HK-2 (cell line): ENCODE data around the gene SP5.
"Not testable (repeated sequence)": the region's sequence is repeated elsewhere in the genome, so short reads cannot be mapped to it uniquely, and the experiment has no call there.

Source experiments
- DNase-seq: peaks from one replicate; pipeline ENCODE4 v3.0.0-alpha.2; 2018; ENCODE audit not compliant: unreplicated experiment

Gene SP5

DNA sequence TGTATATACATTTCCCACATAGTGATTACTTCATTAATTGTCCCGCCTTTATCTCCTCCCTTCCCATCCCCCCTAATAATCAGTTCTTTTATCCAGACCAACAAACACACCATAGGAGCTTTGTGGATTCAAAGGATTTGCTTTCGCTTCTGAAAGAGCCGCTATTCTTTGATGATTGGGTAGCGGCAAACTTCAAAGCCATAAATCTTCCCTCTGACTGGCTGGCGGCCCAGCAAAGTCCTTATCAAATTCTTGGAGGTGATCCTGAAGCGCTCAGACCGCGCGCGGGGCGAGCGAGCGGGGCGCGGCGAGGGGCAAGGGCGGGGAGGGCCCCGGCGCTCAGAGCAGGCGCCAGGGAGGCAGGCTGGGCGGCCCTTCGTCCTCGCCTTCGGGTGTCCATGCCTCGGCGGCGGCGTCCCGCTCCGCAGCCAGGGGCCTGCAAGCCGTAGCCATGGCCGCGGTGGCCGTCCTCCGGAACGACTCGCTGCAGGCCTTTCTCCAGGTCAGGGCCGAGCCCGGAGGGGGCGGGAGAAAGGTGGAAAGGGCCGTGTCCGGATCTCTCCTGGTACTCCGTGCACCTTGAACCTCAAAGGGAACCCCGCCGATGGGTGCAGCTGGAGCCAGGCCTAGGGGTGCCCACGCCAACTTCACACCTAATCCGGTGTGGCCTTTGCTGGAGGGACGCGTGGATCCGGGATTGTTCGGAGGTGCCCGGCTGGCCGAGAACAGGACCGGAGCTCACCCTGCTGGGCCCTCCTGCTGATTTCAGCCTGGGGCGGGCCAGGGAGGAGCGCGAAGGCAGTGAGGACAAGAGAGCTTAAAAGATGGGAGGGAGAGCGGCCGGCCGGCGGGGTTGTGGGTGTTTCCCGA, at the start of gene SP5:
Gene SP5 (plus strand): TSS at position 276 of the 870 bp plus-strand sequence. CDS start 176 bp downstream, at position 452.
- peak; percentile 59 for DNase-seq

DNA sequence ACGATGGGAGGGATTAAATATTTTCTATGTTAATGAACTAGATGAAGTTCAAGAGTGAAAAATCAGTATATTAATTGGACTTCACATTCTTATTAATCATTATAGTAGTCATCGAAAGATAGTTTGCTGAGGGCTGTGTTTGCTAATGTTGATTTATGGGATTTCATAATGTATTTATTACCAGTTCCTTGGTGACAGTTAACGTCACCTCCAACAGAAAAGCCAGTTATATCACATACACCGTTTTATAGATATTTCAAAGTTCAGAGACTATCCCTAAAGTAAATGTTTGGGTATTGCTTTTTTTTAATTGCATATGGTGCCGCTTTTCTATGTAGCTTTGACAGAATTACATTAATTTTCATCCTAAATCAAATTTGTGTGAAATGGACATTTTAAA, 49.4 kb upstream of the SP5 start:
- DNase-seq, result no peak

DNA sequence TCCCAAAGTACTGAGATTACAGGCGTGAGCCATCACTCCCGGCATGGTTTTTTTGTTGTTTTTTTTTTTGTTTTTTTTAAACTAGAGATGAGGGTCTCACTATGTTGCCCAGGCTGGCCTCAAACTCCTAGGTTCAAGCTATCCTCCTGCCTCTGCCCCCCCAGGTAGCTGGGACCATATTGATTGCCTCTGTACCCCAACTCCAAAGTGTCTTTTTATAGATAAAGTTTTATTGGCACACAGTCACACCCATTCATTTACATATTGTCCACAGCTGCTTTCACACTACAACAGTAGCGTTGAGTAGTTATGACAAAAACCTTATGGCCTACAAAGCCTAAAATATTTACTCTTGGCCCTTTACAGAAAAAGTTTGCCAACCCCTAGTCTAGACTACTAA, 45.2 kb upstream of the SP5 start:
- no peak for DNase-seq

DNA sequence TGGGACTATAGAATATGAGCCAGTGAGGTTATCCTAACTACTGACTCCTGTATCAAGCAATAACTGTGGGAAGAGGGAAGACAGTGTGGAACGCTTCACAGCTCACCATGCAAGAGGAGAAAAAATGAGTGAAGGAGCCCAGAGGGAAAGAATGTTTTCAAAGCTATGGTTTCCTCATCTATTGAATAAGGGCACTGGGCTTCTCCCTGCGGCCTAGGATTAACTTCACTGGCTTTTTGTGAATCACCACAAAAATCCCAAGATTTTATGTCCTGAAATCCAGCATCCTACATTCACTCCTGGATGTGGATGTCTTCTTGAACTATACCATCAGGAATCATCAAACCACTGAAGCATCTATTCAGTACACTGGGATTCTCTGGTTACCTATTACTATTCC, 44.5 kb upstream of the SP5 start:
- no peak for DNase-seq

DNA sequence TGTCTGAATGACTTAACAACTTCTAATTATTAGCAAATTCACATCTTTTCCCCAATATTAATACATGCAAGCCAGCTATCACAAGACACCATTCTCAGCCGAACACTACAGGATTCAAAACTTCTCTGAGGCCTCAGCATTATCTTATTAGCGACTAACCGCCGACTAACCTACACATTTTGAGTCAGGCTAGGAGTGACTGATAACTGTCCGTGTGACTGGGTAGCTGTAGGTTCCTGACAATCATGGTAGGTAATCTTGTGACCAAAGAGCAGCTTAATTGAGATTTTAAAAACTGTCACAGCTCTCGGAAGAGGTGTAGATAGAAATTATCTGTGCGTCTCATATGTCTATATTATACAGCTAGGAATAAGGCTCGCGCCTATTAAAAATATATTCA, 44.1 kb upstream of the SP5 start:
- no peak for DNase-seq

DNA sequence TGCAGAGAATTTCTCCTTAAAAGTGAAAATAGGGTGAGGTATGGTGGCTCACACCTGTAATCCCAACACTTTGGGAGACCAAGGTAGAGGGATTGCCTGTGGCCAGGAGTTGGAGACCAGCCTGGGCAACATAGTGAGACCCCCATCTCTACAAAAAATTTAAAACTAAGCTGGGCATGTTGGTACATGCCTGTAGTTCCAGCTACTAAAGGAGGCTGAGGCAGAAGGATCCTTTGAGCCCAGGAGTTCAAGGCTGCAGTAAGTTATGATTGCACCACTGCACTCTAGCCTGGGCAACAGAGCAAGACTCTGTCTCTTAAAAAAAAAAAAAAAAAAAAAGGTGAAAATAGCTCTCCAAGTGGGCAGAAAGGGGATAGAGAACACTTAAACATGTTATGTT, 40.9 kb upstream of the SP5 start:
- DNase-seq, result not testable (repeated sequence)

DNA sequence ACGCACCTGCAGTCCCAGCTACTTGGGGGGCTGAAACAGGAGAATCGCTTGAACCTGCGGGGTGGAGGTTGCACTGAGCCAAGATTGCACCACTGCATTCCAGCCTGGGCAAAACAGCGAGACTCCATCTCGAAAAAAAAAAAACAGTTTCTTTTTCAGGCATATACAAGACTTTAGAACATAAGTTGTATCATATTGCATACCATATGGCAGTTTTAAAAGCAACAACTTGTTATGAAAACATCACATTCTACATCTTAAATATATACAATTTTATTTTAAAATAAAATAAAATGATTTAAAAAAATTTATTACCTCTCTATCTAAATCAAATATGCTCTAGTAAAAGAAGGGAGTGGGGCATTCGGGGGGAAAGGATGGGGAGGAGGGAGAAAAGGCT, 39.4 kb upstream of the SP5 start:
- DNase-seq, result no peak

DNA sequence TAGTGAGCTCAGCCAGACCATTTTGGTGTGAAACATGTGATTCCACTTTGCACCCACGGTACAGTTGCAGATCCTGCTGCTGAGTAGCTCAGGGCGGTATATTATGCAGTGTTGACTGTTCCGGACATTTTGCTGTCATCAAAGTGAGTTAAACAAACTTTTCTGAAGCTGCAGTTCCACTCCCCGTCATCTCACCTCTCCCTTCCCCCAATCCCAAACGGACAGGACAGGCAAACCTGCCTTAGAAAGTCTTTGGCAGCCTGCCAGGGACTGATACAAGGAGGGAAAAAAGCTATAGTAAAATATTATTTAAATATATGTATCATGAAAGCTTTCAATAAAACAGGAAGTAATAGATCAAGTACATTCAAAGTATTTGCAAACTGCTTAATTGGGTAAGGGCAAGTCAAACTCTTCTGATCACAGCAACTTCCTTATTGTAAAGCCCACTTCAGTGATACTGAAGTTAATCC, 35.5 kb upstream of the SP5 start:
- DNase-seq, result no peak

DNA sequence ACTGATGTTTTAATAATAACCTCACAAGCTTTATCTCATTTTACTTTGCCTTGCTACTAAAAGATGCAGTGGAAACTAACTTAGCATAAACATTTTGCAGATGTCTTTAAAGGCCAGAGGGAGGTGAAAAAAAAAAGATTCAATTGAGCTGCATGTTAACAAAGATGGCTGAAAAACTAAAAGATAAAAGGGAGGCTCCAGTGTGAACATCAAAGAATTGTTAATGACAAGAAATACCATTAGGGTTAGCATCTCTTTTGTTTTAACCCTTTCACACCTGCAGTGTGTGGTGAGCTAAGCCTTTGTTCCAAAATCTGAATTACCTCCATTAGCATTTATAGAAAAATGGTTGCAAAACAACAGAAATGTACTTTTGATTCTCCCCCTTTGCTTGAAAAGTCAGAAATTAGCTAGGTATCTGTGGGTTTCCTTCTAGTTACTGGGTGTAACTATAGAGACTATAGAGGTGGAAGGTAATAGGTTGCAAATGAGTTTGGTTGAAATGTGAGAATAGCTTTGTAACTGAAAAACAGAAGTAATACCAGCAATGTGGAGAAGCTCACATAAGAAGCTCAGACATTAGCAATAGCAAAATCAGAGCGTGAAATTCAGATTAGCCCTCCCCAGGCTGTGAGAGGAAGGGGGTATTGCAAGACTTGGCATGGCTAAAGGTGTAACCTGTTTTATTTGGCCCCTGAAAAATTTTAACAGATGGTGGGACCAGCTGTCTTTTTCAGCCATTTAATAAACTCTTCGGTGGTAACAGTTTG, 34.8 kb upstream of the SP5 start:
- DNase-seq, result no peak

DNA sequence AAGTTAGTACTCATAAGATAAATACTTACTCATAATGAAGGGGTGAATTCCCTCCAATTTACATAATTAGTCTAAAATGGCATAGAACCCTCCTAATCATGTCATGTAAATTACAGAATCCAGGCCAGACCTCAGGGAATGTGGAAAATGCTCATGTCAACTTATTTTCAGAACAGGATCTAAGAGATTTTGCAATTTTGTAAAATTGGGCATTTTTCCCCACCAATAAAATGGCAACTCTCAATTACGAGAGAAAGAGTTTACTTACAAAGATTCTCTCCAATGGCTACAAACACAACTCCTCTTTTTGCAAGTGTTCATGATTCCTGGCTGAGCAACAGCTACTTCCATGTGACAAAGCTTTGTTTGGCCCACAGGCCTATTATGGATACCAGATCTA, 33.8 kb upstream of the SP5 start:
- no peak for DNase-seq

DNA sequence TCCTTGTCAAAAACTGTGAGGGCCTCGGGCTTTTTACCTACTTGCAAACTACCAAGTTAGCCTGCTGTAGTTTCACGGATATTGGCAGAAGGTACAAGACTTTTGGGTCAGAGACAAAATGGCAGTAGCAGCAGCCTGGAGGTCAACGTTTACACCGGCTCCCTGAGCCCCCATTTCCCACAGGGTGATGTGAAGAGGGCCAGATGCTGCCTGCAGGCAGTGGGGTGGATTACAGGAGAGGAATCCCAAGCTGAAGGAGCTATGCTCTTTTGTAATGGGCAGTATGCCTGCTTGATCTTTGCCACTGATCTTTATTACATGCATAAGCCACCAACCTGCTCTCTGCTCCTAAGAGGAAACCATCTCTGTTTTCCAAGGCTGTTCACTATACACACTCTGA, 29.5 kb upstream of the SP5 start:
- DNase-seq, result no peak

DNA sequence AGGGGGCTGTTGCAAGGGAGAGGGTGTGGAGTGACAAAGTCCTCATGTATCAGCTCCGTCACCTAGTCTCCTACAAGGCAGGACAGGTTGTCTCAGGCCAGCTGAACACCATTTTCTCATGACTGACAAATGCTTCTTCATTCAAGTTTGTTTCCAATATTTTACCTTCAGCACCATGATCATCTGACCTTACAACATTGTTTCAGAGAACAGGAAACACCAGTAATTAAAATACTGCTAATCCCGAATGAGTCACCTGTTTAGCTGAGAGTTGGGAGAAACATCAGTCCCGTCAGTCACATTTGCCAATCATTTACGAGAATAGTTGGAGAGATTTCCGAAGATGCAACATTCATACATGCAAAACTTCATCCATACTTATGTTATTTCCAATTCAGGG, 25.7 kb upstream of the SP5 start:
- no peak for DNase-seq

DNA sequence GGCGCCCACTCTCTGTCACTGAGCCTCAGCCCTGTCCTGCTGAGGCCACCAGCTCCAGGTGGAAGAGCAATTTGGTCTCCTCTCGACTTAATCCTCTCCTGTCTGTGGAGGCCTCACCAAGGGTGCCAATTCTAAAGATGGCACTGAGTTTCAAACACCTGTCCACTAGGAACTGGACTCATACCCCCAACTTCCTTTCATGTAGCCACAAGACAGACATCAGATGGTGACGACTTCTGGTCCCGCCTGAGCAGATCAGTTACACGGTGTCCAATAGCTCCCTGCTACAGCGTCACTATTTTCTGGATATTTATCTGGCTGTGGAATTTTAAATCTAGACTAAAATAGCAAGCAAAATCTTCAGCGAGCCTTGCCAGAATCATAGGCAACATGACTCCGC, 24.5 kb upstream of the SP5 start:
- no peak for DNase-seq

DNA sequence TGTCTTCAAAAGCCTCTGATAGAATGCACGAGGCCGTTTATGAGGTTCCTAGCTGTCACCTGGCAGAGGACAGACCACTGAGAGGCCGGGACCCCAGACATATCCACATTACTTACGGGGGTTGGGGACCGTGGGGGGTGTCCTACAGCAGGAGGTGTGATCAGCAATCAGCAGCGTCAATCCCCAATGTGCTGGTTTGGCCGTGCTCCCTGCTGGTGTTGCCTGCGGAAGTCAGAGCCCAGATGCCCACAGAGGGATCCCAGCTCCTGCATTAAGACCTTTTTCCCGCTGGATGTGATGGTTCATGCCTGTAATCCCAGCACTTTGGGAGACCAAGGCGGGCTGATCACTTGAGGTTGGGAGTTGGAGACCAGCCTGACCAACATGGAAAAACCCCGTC, 20.8 kb upstream of the SP5 start:
- DNase-seq, result no peak

DNA sequence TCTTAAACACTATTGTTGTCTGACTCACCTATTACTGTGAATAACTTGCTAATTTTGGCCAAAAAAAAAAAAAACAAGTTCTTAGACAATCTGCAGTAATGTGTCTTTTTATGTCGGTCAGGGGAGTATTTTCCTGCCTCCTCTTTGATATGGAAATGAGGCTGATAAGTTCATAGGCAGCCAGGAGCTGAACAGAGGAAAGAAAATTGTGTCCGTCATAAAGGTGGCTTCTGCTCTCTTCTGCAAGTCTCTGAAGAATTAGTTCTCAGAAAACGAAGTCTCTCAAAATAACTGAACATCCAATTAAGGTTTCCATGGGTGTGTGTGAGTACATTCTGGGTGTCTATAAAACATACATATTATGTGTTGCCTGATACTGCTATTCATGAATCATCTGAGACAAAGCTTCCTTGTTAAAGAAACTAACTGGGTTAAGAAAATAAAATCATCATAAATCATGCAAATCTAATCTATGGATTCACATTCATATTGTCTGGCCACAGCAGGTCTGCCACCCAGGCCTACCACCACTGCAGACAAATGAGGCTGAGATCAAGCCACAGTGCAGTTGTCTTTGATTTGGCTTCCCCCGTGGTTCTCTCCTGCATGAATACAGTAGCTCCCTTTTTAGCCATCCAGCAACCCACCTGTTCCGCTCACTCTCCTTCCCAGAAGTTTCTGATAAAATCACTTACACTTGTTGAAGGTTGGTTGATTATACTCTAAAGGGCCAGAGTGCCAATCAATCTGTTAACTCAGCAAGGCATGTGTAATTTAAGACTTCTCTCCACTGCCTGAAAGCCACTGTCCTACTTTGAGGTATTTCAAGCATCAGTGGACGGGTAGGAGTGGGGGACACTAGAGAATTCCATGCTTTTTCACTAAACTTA, 19.4 kb upstream of the SP5 start:
- no peak for DNase-seq

DNA sequence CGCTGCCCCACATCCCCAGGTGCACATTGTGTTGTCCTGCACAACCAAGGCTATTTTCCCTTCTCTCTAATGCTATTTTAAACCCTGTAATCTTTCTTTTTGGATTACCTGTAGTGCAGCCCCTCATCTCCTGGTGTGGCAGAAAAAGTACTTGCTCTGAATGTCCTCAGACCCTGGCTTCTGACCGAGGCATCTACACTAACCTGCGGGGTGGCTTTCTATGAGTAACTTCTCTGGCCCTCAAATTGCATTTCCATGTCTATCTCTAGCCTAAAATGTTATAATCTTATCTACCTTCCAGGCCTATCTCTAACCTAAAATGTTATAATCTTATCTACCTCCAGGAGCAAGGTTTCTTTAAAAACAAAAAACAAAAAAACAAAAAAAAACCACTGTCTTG, 18.2 kb upstream of the SP5 start:
- DNase-seq, result no peak

DNA sequence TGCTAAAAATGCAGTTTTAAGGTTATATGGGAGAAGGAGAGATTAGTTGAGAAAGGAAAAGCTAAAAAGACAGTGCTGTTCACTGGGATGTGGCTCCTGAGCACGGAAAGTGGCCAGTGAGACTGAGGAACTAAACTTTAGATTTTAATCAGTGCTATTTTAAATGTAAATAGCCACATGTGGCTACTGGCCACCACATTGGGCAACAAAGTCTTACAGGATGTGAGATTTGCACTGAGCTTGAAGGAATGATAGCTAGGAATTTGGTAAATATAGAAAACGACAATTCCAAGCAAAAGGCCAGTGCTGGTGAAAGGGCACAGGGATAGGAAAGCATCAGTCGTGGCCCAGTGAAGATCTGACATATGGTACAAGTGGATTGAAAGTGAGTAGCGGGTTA, 14.1 kb upstream of the SP5 start:
- no peak for DNase-seq

DNA sequence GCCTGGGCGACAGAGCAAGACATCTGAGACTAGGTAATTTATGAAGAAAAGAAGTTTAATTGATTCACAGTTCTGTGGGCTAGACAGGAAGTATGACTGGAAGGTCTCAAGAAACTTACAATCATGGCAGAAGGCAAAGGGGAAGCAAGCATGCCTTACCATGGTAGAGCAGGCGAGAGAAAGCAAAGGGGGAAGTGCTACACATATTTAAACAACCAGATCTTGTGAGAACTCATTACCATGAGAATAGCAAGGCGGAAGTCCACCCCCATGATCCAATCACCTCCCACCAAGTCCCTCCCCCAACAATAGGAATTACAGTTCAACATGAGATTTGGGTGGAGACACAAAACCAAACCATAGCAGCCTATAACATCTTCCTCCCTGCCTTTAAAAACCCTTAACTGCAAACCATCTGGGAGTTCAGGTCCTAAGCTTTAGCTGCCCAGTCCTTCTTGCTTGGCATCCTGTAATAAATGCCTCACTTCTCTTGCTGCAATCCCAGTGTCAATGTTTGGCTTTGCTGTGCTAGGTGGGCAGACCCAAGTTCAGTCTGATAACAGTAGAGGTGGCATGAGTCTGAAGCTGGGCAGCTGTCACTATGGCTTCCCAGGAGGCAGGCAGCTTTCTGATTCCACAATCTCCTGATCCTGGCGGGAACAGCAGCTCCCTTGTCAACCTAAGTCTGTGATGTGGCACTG, 11.2 kb upstream of the SP5 start:
- no peak for DNase-seq

DNA sequence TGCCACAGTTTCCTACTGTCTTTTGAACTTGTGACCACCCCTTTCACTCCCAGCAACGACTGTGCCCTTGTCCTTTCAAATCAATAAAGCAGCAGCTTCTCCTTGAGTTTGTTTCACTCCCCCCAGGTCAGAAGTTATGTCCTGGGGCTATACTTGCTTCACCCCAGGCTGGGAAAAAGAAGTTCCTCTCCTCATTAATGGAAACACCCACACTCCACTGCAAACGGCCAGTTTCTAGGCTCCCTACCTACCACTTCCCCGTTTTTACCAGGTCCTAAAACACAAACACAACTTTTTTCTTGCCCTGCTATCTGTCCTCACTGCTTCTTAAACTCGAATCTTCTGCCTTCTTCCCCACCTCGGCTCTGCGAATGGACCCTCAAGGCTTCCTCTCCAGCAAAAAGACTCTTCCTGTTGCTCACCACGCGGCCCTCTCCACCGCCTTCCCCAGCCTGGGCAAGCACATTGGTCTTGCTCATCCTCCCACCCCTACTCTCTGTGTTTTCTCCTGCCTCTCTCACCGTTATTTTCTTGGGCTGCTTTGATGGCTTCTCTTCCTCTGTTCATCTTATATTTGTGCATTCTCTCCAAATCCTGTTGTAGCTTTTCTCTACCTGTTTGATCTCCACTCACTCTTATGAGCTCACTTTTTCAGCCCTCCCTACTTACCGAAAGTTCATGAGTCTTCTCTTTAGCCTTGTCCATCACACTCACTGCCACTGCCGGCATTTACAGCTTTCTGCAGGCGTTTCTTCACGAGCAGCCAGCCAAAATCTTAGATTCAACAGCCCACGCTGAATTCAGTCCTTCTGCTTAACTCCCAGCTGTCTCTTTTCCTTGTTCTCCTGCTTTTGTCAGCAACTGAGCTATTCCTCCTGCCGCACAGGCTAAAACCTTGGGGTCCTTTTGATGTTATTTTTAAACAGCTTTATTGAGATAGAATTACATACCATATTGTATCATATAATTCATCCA, 7.0 kb upstream of the SP5 start:
- no peak for DNase-seq

DNA sequence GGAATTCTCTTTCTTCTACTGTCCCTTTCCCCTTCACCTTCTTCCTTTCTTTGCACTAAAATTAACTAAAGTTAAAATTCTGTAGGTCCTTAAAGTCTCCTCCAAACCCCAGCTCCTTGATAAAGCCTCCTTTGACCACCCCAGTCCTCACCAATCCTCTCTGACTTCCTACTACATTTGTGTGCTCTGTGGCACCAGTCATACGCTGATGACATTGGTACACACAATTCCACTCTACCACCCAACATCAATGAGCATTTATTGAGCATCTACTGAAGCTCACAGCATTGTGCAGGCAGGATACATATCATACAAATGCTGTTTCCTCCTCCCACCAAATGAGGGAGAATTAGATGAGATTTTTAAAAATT, 4.5 kb upstream of the SP5 start:
- DNase-seq, result no peak
